HG03378 (cell line): ENCODE measurements around the gene AMD1.
"Not testable (repeated sequence)": the region's sequence is repeated elsewhere in the genome, so short reads cannot be mapped to it uniquely, and the experiment has no call there.

Experiments used
- ATAC-seq: cut with Tn5 transposase; IDR thresholded peaks from one replicate; pipeline ENCODE4 v1.9.1; 2021; ENCODE audit warnings: mild to moderate bottlenecking, moderate library complexity; ENCODE audit not compliant: unreplicated experiment

The AMD1 gene

DNA sequence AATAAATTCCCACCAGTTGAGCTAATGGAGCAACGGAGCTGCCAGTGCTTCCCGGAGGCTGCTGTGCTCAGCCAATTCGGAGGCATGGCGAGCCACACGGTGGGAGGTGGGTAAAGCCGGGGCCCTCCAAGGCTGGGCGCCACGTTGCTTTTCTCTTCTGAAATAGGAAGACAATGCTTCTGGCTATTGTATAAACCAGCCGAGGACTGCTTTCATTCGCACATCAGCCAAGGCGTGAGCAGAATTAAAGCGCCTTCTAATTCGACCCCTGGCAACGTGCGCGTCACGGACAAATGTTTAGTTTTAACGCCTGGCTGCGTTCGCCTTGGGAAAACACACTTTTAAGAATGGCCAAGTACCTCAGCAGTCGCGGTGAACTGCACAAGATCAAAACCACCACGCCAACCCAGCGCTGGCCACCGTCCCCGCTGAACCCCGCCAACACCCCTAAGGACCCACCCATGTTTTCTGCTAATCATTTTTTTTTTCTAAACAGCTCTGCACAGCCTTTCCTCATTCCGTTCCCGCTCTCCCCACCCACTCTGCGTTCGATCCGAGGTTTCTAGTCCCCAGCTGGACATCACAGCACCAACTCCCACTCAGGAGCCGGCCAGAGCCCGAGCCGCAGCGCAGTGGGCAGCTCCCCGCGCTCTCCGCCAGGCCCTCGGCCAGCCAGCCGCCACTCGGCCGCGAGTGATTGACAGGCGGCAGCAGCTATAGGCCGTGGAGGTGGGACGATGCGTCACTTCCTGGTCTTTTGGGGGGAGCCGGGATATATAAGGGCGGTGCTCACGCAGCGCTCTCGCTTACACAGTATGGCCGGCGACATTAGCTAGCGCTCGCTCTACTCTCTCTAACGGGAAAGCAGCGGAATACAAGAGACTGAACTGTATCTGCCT is at the start of gene AMD1:
Gene AMD1 (plus strand): TSS at position 805 of the 899 bp plus-strand sequence. CDS start 321 bp downstream, outside the sequence.
- ATAC-seq, result peak; percentile 78

DNA sequence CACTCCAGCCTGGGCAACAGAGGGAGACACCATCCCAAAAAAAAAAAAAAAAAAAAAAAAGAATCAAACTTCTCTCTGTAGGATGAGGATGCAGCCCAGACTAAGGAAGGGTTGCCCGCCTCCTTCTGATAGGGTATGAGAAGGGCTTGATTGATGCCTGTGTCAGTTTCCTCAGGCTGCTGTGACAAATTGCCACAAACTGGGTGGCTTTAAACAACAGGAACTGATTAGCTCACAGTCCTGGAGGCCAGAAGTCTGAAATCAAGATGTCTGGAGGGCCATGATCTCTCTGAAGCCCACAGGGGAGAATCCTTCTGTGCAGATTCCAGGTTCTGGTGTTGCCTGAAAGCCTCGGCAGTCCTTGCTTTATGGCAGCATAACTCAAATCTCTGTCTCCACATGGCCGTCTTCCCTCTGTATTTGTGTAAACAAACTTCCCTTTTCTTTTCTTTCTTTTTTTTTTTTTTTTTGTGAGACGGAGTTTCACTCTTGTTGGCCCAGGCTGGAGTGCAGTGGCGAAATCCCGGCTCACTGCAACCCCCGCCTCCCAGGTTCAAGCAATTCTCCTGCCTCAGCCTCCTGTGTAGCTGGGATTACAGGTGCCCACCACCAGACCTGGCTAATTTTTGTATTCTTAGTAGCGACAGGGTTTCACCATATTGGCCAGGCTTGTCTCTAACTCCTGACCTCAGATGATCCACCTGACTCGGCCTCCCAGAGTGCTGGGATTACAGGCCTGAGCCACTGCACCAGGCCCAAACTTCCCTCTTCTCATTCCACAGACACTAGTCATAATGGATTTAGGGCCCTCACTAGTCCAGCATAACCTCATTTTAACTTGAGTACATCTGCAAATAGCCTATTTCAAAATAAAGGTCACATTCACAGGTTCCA is 48.1 kb upstream of the AMD1 start:
- no peak for ATAC-seq

DNA sequence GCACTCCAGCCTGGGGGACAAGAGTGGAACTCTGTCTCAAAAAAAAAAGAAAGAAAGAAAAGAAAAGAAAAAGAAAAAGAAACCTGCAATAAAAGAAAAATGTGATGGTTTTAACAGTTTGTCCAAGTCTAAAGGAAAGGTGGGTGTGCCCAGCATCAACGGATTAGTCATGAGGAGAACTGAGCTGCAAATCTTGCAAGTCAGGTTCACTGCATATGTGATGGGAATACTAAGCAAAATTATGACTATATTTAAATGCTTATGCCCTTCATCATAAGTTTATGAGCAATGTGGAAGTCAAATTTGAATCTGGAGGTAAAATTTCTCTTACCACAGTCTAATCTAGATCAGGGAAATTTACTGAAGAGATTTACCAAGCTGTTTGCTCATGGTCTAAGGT is 46.2 kb upstream of the AMD1 start:
- no peak for ATAC-seq

DNA sequence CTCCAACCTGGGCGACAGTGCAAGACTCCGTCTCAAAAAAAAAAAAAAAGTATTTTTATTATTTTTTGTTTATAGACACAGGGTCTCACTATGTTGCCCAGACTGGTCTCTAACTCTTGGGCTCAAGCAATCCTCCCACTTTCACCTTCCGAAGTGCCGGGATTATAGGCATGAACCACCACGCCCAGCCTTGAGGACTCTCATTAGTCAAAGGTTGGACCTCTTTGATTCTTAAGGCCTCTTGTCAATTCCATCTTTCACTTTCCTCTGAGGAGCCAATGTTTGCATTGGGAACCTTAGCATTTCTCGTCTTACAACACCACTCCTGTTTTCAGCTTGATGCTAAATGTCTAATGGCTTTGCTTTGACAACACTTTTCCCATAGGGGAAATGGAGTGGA is 43.2 kb upstream of the AMD1 start:
- ATAC-seq, result no peak

DNA sequence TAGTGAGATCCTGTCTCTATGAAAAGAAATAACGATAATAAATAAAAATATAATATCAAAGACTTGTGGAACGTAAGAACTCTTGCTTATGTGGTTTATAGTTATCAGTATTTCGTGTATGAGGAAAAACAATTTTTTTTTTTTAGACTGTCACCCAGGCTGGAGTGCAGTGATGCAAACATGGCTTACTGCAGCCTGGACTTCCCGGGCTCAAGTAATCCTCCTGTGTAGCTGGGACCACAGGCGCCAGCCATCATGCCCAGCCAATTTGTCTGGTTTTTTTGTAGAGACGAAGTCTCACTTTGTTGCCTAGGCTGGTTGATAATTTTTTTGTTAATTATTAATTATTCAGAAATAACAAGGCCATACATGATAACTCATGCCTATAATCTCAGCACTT is 40.8 kb upstream of the AMD1 start:
- no peak for ATAC-seq

DNA sequence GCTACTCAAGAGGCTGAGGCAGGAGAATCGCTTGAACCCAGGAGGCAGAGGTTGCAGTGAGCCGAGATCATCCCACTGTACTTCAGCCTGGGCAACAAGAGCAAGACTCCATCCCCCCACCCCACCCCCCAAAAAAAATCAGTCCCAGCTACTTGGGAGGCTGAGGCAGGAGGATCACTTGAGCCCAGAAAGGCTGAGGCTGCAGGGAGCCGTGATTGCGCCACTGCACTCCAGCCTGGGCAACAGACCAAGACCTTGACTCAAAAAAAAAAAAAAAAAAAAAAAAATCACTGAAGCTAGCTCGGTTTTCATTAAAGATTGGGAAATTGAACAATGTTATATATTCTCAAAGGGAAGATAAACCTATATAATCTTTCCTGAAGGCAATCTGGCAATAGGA is 38.8 kb upstream of the AMD1 start:
- not testable (repeated sequence) for ATAC-seq

DNA sequence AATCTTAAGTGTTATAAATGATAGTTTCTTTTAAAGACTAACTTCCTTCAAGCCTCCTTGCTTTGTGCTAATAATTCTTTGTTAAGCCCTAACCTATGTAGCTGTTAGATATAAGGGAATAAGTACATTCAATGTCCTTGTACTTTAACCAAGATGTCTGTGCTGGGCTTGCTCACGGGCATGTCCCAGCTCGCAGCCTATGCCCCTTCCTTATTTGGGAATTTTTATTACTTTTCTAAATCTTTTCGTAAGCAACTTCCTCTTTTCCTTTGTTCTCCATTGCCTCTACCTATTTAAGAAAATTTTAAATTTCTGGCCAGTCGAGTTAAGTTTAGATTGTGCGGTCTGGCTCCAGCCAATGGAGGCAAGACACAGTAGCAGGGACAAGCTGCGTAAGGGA is 33.3 kb upstream of the AMD1 start:
- no peak for ATAC-seq

DNA sequence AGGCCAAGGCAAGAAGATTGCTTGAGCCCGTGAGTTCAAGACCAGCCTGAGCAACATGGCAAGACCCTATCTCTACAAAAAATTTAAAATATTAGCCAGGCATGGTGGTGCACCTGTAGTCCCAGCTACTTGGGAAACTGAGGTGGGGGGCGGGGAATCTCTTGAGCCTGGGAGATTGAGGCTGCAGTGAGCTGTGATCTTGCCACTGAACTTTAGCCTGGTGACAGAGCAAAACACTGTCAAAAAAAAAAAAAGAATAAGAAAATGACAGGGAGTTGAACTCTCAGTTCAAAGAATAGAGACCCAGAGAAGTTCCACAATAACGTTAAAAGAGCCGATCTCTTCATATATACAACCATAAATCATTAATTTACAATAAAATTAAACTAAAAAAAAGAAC is 24.8 kb upstream of the AMD1 start:
- ATAC-seq, result no peak

DNA sequence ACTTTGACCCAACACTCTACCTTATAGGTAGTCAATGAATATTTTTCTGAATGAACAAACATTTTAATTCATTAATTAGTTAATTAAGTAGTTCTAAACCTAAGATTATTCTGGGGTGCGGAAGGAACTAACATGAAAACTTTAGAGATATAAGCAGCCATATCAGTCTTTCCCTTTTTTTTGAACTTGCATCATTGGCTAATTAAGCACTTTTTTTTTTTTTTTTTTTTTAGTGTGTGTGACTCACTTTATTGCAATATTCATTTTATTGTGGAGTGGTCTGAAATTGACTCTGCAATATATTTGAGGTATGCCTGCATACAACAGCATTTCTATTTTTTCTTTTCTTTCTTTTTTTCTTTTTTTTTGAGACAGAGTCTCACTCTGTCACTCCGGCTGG is 21.8 kb upstream of the AMD1 start:
- no peak for ATAC-seq

DNA sequence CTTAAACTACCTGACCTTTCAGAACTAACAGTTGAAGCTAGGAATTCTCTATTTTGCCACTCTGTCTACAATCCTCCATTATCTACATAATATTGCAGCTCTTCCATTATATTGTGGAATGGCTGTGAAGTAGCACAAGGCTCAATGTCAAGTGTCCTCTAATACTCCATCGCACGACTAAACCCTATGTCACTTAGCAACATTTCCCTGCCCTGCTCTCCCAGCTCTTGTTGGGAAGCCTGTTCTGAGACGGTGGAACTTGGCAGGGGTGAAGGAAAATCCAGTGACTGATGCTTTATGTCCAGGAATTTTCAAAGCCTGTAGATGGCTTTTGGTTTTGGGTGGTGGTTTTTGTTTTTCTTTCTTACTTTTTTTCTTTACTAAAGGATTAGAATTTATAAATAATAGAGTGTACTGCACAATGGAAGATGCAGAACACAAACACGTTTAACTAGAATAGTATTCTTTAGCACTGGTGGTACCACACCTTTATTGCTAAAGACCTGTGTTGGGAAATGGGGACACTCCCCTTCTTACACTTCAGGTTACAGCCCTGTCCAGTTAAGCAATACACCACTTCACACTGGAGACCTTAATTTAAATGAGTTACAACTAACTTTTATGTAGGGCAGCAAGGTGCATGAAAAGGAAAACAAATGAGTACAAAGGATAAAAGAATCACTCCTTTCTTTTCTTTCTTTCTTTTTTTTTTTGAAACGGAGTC is 20.7 kb upstream of the AMD1 start:
- no peak for ATAC-seq

DNA sequence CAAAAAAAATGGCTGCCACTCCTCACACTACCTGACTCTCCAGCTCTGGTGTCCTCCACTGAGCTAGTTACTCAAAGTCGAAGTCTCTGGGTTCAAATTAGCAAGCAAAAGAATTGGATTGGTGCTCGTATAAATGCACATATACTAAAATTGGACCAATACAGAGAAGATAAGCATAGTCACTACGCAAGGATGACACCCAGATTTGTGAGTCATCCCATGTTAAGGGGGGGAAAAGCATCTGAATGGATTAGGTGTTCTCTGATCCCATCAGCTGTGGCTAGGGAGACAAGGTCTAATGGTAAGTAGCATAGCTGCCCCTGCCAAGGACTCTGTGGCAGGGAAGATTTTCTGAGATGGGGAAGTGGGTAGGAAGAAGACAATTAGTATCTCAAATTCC is 18.3 kb upstream of the AMD1 start:
- ATAC-seq, result no peak

DNA sequence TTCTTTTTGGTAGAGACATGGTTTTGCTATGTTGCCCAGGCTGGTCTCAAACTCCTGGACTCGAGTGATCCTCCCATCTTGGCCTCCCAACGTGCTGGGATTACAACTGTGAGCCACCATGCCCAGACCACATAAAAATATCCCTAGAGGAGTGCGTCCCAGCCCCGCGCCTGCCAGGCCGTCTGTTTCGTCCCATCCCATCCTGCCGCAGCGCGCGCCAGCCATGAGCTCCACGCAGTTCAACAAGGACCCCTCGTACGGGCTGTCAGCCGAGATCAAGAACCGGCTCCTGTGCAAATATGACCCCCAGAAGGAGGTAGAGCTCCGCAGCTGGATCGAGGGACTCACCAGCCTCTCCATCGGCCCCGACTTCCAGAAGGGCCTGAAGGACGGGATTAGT is 16.6 kb upstream of the AMD1 start:
- no peak for ATAC-seq

DNA sequence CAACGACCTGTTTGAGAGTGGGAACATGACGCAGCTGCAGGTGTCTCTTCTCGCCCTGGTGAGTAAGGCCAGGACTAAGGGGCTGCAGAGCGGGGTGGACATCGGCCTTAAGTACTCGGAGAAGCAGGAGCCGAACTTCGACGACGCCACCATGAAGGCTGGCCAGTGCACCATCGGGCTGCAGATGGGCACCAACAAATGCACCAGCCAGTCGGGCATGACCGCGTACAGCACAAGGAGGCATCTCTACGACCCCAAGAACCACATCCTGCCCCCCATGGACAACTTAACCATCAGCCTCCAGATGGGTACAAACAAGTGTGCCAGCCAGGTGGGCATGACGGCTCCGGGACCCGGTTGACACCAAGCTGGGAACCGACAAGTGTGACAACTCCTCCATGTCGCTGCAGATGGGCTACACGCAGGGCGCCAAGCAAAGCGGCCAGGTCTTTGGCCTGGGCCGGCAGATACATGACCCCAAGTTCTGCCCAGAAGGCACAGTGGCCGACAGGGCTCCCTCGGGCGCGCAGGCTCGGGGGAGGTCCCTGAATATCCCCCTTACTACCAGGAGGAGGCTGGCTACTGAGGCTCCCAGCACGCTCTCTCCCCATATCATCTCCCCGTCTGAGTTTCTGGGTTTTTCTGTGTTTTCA is 15.9 kb upstream of the AMD1 start:
- no peak for ATAC-seq

DNA sequence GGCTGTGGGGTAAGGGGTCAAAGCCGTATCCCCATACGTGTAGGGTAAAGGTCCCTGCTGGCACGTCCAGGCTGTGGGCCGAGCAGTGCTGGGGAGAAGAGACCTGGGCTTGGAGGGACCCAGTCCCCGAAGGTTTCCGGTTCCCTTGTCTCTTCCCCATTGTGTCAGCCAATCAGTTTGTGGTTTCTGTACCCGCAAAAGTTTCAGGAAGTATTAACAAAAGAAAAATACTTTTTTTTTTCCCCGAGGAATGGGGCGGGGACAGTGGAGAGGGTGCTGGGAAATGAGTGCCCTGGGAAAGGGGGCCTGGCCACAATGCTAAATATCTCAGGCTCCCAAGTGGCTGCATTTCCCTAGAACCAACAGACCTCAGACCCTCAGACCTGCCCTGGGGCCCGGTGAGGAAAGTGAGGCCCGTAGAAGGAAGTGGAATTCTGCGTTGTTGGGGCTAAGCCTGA is 15.2 kb upstream of the AMD1 start:
- ATAC-seq, result no peak

DNA sequence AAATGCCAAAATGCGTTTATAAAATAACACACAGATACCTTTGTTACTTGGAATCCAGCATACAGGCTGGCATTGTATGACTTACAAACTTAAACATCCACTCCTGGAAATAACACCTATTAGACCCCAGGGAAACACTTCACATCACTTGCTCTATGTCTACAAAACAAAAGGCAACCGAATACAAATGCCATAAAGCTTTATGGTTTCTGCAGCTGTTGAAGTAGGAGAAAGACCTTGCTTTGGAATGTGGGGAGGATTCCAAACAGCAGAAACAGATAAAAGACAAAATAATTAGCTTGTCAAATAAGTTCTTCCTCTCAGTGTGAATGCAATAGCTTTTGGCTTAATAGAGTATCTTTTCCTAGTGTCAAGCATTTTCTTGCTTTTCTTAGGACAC is 9.8 kb upstream of the AMD1 start:
- ATAC-seq, result no peak

DNA sequence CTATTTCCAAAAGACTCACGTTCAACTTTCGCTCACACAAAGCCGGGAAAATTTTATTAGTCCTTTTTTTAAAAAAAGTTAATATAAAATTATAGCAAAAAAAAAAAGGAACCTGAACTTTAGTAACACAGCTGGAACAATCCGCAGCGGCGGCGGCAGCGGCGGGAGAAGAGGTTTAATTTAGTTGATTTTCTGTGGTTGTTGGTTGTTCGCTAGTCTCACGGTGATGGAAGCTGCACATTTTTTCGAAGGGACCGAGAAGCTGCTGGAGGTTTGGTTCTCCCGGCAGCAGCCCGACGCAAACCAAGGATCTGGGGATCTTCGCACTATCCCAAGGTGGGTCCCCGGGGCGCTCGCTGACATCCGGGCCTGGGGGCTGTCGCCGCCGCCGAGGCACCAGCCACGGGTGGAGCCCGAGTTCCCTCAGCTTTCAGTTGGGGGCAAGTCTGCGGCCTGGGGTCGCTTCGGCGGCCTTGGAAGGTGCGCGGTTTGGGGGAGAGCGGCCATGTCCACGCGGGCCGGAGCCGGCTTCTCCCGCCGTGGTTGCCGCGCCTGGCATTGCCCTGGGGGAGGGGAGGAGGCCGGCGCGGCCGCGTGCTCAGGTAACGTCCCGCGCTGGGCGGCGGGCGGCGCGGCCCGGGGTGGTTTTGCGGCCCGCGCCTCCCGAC is 429 bp downstream of the AMD1 start:
- ATAC-seq, result peak; percentile 1

DNA sequence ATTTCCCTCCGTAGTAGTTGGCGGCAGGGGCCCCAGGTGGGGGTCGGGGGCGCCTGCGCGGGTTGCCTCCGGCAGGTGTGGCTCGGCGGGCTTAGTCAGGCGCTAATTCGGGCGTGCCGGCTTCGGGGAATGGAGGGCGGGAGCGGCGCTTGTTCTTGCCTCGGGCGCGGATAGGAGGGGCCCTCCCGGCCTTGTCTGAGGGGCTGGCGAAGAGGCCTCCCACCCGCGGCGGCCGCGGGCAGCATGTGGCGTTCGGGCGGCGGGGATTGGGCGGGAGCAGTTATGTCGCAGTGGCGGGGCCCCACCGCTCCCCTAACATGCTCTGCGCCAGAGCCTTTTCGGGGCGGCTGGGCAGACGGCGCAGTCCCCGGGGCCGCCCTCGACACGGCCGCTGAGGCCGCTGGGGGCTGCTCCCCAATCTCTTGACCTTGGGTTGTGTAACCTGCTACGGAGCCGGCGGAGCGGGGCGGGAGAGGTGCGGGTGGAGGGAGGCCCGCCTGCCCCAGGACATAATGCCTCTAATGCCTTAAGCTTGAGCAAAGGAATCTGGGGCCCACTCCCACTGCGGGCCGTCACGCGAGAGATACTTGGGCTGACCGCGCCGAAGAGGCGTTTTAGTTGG is 1.1 kb downstream of the AMD1 start:
- peak; percentile 10 for ATAC-seq

DNA sequence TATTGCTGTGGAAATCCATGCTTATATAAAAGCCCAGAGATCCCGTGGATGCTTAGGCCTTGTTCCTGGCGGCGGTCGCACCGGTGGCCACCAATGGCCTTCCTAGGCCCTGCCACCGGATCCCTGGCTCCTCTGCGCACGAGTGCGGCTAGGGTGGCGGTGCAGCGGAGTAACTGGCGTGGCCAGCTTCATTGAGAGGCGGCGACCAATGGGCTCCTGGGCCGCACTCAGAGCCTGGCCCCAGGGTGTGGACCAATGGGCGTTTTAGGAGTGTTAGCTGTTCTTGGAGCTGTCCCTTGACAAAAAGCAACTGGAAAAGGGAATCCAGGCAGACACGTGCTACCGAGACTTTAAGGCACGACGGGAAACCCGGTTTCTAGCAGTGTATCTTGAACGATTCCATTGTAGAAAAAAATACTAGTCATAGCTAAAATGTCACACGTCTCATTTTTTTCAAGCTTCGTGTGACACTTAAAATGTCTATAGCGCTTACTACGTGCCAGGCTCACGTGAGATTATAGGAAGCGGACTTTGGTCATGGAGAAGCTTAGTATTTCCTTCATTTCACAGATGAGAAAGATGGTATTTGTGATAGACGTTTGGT is 1.7 kb downstream of the AMD1 start:
- ATAC-seq, result peak; percentile 36
